Endothelial cell of umbilical vein (primary cell): ENCODE measurements around the gene DPYD.

ENCODE experiments used
- CTCF ChIP-seq, 2 donors: IDR thresholded peaks; 1 replicate in 1 of 2; 2 replicates in 1 of 2; pipeline ENCODE4 v1.5.1; 2011; ENCODE audit warnings: low read length in 2 of 2, mild to moderate bottlenecking in 2 of 2, moderate library complexity in 2 of 2, control low read depth in 1 of 2, inconsistent platforms in 1 of 2, low read depth in 1 of 2; ENCODE audit not compliant: insufficient read depth in 1 of 2; ENCODE audit errors: extremely low read depth in 1 of 2
- MAX ChIP-seq: IDR thresholded peaks from 2 replicates; pipeline ENCODE4 v1.6.1; 2011; ENCODE audit not compliant: insufficient read depth, insufficient read length
- POLR2AphosphoS5 ChIP-seq: IDR thresholded peaks from 2 replicates; pipeline ENCODE4 v1.6.1; 2012; ENCODE audit warnings: low read depth, mild to moderate bottlenecking, control low read depth, low read length, moderate library complexity; ENCODE audit not compliant: insufficient read depth

- no peak for TF ChIP-seq POLR2AphosphoS5
- no peak for TF ChIP-seq MAX
- no peak for TF ChIP-seq CTCF (IDR thresholded peaks at IDR 0.05; ENCODE audit: extremely low read depth in 1 of 2, insufficient read depth in 1 of 2, low read depth in 1 of 2, low read length in 2 of 2)
Measured at GRCh38 chr1:97042551-97042950, 878.3 kb downstream of the DPYD start.
